LNCaP clone FGC (cell line): Measurements from ENCODE around the gene RPRD2.
A peak's percentile ranks its signal among the peaks of the same experiment; 100 is the strongest.

Source experiments
- DNase-seq: peaks from one replicate; pipeline ENCODE4 v3.0.0-alpha.2; 2011; ENCODE audit warnings: low read depth
- H3K4me3 ChIP-seq: 2 replicates; pipeline ENCODE4 v1.5.1; 2011; ENCODE audit warnings: mild to moderate bottlenecking, low read depth, low read length, control low read depth
- CTCF ChIP-seq: IDR thresholded peaks from 2 replicates; pipeline ENCODE4 v1.5.1; 2012; ENCODE audit warnings: mild to moderate bottlenecking; ENCODE audit not compliant: control insufficient read depth, insufficient read depth; ENCODE audit errors: extremely low read depth

The RPRD2 gene

GRCh38 chr1:150477320-150477719 lies 113.4 kb downstream of the RPRD2 start:
- DNase-seq: no peak
- no peak overlapping the region for H3K4me3 ChIP-seq
- no peak for TF ChIP-seq CTCF

GRCh38 chr1:150477733-150478132 lies 113.8 kb downstream of the RPRD2 start:
- DNase-seq: no peak
- no peak overlapping the region for H3K4me3 ChIP-seq
- TF ChIP-seq CTCF: no peak

GRCh38 chr1:150479370-150479769 lies 115.4 kb downstream of the RPRD2 start:
- no peak for DNase-seq
- no peak overlapping the region for H3K4me3 ChIP-seq
- TF ChIP-seq CTCF: no peak

- no peak for DNase-seq
- no peak for TF ChIP-seq CTCF
- no peak overlapping the region for H3K4me3 ChIP-seq
Measured at GRCh38 chr1:150479927-150480352, 116.0 kb downstream of the RPRD2 start.

- H3K4me3 ChIP-seq: no peak overlapping the region
- DNase-seq: no peak
- TF ChIP-seq CTCF: no peak
Measured at GRCh38 chr1:150484431-150484830, 120.5 kb downstream of the RPRD2 start.

GRCh38 chr1:150484861-150485260 lies 120.9 kb downstream of the RPRD2 start:
- DNase-seq: no peak
- no peak overlapping the region for H3K4me3 ChIP-seq
- TF ChIP-seq CTCF: no peak

- H3K4me3 ChIP-seq: peak within 1 kb of the TSS; percentile 95
- no peak for TF ChIP-seq CTCF
- peak; percentile 97 for DNase-seq
Measured at GRCh38 chr1:150486966-150487762, 123.2 kb downstream of the RPRD2 start, which contains the start of gene TARS2. Gene TARS2 (plus strand): TSS chr1:150487419. CDS start chr1:150487451, 32 bp downstream.
